ENCODE measurements around the gene APOBEC3A. TPM values are rescaled to one million over a fixed set of nuclear protein-coding genes. Genes with fewer than 3 reads are reported as not detected.
"Not testable (repeated sequence)": the region's sequence is repeated elsewhere in the genome, so short reads cannot be mapped to it uniquely, and the experiment has no call there.

APOBEC3A gene
- total RNA-seq, 2 experiments from 2014 or later: not detected

- H3K4me3 Mint-ChIP-seq: no peak overlapping the region
- no peaks in the 10 kb centered on the region for H3K36me3 Mint-ChIP-seq
- H3K4me1 Mint-ChIP-seq: peaks cover 6% of the 10 kb centered on the region
- H3K27ac Mint-ChIP-seq: no peak overlapping the region
- peaks cover 31% of the 10 kb centered on the region for H3K27me3 Mint-ChIP-seq
- no peaks in the 10 kb centered on the region for H3K9me3 Mint-ChIP-seq
- no peak for DNase-seq
Observed at GRCh38 chr22:38974170-38974825, 16.9 kb downstream of the APOBEC3A start.

- no peak for DNase-seq
- no peaks in the 10 kb centered on the region for H3K9me3 Mint-ChIP-seq
- H3K27ac Mint-ChIP-seq: no peak overlapping the region
- no peaks in the 10 kb centered on the region for H3K36me3 Mint-ChIP-seq
- no peak overlapping the region for H3K4me3 Mint-ChIP-seq
- H3K4me1 Mint-ChIP-seq: peaks cover 6% of the 10 kb centered on the region
- peaks cover 26% of the 10 kb centered on the region for H3K27me3 Mint-ChIP-seq
Observed at GRCh38 chr22:38974826-38975175, 17.4 kb downstream of the APOBEC3A start.

GRCh38 chr22:38977289-38977688 is 19.9 kb downstream of the APOBEC3A start:
- Mint-ChIP-seq H3K27me3 (peaks cover 18% of the 10 kb centered on the region), H3K4me1 (peaks cover 16% of the 10 kb centered on the region)
- H3K9me3 Mint-ChIP-seq, H3K36me3 Mint-ChIP-seq, DNase-seq, H3K4me3 Mint-ChIP-seq, H3K27ac Mint-ChIP-seq: not testable (repeated sequence)

- not testable (repeated sequence) for H3K4me3 Mint-ChIP-seq
- Mint-ChIP-seq H3K9me3 (peaks cover 17% of the 10 kb centered on the region), H3K4me1 (peaks cover 32% of the 10 kb centered on the region)
Observed at GRCh38 chr22:38980587-38980986, 23.2 kb downstream of the APOBEC3A start.

GRCh38 chr22:38981005-38981991 is 23.9 kb downstream of the APOBEC3A start:
- Mint-ChIP-seq H3K4me3 (peak overlapping the region; percentile 62), H3K27ac (peak overlapping the region; percentile 84), H3K4me1 (peaks cover 38% of the 10 kb centered on the region), H3K9me3 (peaks cover 17% of the 10 kb centered on the region), H3K27me3 (peaks cover 8% of the 10 kb centered on the region), H3K36me3 (peaks cover 10% of the 10 kb centered on the region)
- DNase-seq: no peak

More at GRCh38 chr22:38980587-38980986, 23.2 kb downstream of the APOBEC3A start:
- H3K36me3 Mint-ChIP-seq: peaks cover 10% of the 10 kb centered on the region
- not testable (repeated sequence) for DNase-seq, H3K27me3 Mint-ChIP-seq, H3K27ac Mint-ChIP-seq

GRCh38 chr22:38981992-38982927 is 24.9 kb downstream of the APOBEC3A start, which contains the start of gene APOBEC3B:
Gene APOBEC3B, plus strand, starts transcription at chr22:38982347. Its CDS starts 107 bp downstream, at chr22:38982454.
- Mint-ChIP-seq H3K27ac (peak within 1 kb of the TSS; percentile 84), H3K36me3 (peaks cover 10% of the 10 kb centered on the region), H3K4me3 (peak within 1 kb of the TSS; percentile 62), H3K9me3 (peaks cover 17% of the 10 kb centered on the region), H3K4me1 (peaks cover 41% of the 10 kb centered on the region), H3K27me3 (peaks cover 8% of the 10 kb centered on the region)
- peak; percentile 78 for DNase-seq

- peaks cover 53% of the 10 kb centered on the region for H3K4me1 Mint-ChIP-seq
- H3K9me3 Mint-ChIP-seq: peaks cover 17% of the 10 kb centered on the region
- peaks cover 10% of the 10 kb centered on the region for H3K36me3 Mint-ChIP-seq
- DNase-seq: no peak
- H3K27me3 Mint-ChIP-seq: no peaks in the 10 kb centered on the region
- no peak overlapping the region for H3K4me3 Mint-ChIP-seq
- peak overlapping the region; percentile 14 for H3K27ac Mint-ChIP-seq
Observed at GRCh38 chr22:38984224-38984623, 26.8 kb downstream of the APOBEC3A start.

GRCh38 chr22:38984784-38985757 is 27.7 kb downstream of the APOBEC3A start:
- peak; percentile 89 for DNase-seq
- Mint-ChIP-seq H3K9me3 (peaks cover 17% of the 10 kb centered on the region), H3K4me3 (peak overlapping the region; percentile 5), H3K27ac (peak overlapping the region; percentile 83), H3K4me1 (peaks cover 57% of the 10 kb centered on the region), H3K36me3 (peaks cover 10% of the 10 kb centered on the region)
- not testable (repeated sequence) for H3K27me3 Mint-ChIP-seq

GRCh38 chr22:38986629-38987028 is 29.2 kb downstream of the APOBEC3A start:
- H3K4me1 Mint-ChIP-seq: peaks cover 53% of the 10 kb centered on the region
- H3K27me3 Mint-ChIP-seq: no peaks in the 10 kb centered on the region
- H3K27ac Mint-ChIP-seq: no peak overlapping the region
- H3K9me3 Mint-ChIP-seq: peaks cover 17% of the 10 kb centered on the region
- DNase-seq: no peak
- no peak overlapping the region for H3K4me3 Mint-ChIP-seq
- peaks cover 10% of the 10 kb centered on the region for H3K36me3 Mint-ChIP-seq

GRCh38 chr22:38987171-38987895 is 29.9 kb downstream of the APOBEC3A start:
- H3K36me3 Mint-ChIP-seq: peaks cover 10% of the 10 kb centered on the region
- H3K4me1 Mint-ChIP-seq: peaks cover 49% of the 10 kb centered on the region
- peak overlapping the region; percentile 70 for H3K27ac Mint-ChIP-seq
- H3K4me3 Mint-ChIP-seq: no peak overlapping the region
- no peaks in the 10 kb centered on the region for H3K27me3 Mint-ChIP-seq
- DNase-seq: peak; percentile 28
- H3K9me3 Mint-ChIP-seq: peaks cover 17% of the 10 kb centered on the region

GRCh38 chr22:38989466-38989865 is 32.1 kb downstream of the APOBEC3A start:
- no peak overlapping the region for H3K4me3 Mint-ChIP-seq
- no peak for DNase-seq
- no peaks in the 10 kb centered on the region for H3K36me3 Mint-ChIP-seq
- H3K27me3 Mint-ChIP-seq: no peaks in the 10 kb centered on the region
- H3K9me3 Mint-ChIP-seq: no peaks in the 10 kb centered on the region
- H3K4me1 Mint-ChIP-seq: peaks cover 40% of the 10 kb centered on the region
- no peak overlapping the region for H3K27ac Mint-ChIP-seq

GRCh38 chr22:38992871-38993371 is 35.5 kb downstream of the APOBEC3A start:
- H3K27me3 Mint-ChIP-seq, DNase-seq, H3K4me3 Mint-ChIP-seq, H3K36me3 Mint-ChIP-seq, H3K9me3 Mint-ChIP-seq, H3K27ac Mint-ChIP-seq: not testable (repeated sequence)
- peaks cover 16% of the 10 kb centered on the region for H3K4me1 Mint-ChIP-seq

GRCh38 chr22:38996105-38996504 is 38.7 kb downstream of the APOBEC3A start:
- H3K36me3 Mint-ChIP-seq: no peaks in the 10 kb centered on the region
- no peak overlapping the region for H3K4me3 Mint-ChIP-seq
- peaks cover 4% of the 10 kb centered on the region for H3K4me1 Mint-ChIP-seq
- DNase-seq: no peak
- H3K9me3 Mint-ChIP-seq: peaks cover 3% of the 10 kb centered on the region
- H3K27ac Mint-ChIP-seq: no peak overlapping the region
- H3K27me3 Mint-ChIP-seq: peaks cover 8% of the 10 kb centered on the region
